Endometrium (tissue), 2 donors: ENCODE data around the gene KIAA0753.
"Not testable (repeated sequence)": the region's sequence is repeated elsewhere in the genome, so short reads cannot be mapped to it uniquely, and the experiment has no call there.

Experiments used
- FAIRE-seq: peaks from 2 replicates; lab custom pipeline; 2012; peaks lifted over from hg19 to GRCh38; lab: Jason Lieb, UNC
- donor health status: control.
- donor health status: control.

The KIAA0753 gene

GRCh38 chr17:6668727-6669425 is 28.4 kb upstream of the KIAA0753 start:
- no peak for FAIRE-seq

GRCh38 chr17:6668219-6668618 is 27.7 kb upstream of the KIAA0753 start:
- no peak for FAIRE-seq

GRCh38 chr17:6667516-6667915 is 27.0 kb upstream of the KIAA0753 start:
- FAIRE-seq: no peak

- no peak for FAIRE-seq
Observed at GRCh38 chr17:6666557-6666956, 26.0 kb upstream of the KIAA0753 start.

GRCh38 chr17:6666077-6666521 is 25.6 kb upstream of the KIAA0753 start:
- FAIRE-seq: peak; percentile 57

- FAIRE-seq: not testable (repeated sequence)
Observed at GRCh38 chr17:6663200-6663599, 22.7 kb upstream of the KIAA0753 start.

GRCh38 chr17:6661464-6661848 is 20.9 kb upstream of the KIAA0753 start:
- FAIRE-seq: no peak

GRCh38 chr17:6660805-6661463 is 20.4 kb upstream of the KIAA0753 start:
- FAIRE-seq: no peak

- FAIRE-seq: no peak
Observed at GRCh38 chr17:6660101-6660500, 19.6 kb upstream of the KIAA0753 start.

GRCh38 chr17:6658411-6658810 is 17.9 kb upstream of the KIAA0753 start:
- not testable (repeated sequence) for FAIRE-seq

GRCh38 chr17:6657633-6658287 is 17.2 kb upstream of the KIAA0753 start:
- FAIRE-seq: no peak

- FAIRE-seq: not testable (repeated sequence)
Observed at GRCh38 chr17:6656797-6657632, 16.5 kb upstream of the KIAA0753 start.

GRCh38 chr17:6655732-6656361 is 15.3 kb upstream of the KIAA0753 start:
- not testable (repeated sequence) for FAIRE-seq

GRCh38 chr17:6654841-6655731 is 14.6 kb upstream of the KIAA0753 start:
- no peak for FAIRE-seq

- no peak for FAIRE-seq
Observed at GRCh38 chr17:6651919-6652452, 11.5 kb upstream of the KIAA0753 start.

- peak; percentile 83 for FAIRE-seq
Observed at GRCh38 chr17:6651354-6651918, 10.9 kb upstream of the KIAA0753 start, which contains the start of the genes C17orf100 and MED31. TSS of gene C17orf100 (plus strand) at chr17:6651762. CDS start at chr17:6651914, 152 bp downstream. TSS of gene MED31 (minus strand) at chr17:6651605. CDS start at chr17:6651528, 77 bp downstream.

GRCh38 chr17:6648181-6648580 is 7.7 kb upstream of the KIAA0753 start:
- no peak for FAIRE-seq

- FAIRE-seq: no peak
Observed at GRCh38 chr17:6643451-6644125, 3.1 kb upstream of the KIAA0753 start.

GRCh38 chr17:6642592-6642991 is 2.1 kb upstream of the KIAA0753 start:
- no peak for FAIRE-seq
